NCI-H748 treated with DMSO at 0.1 percent for 48 hours (cell line): ENCODE results near the gene ANTKMT.

Experiments
- DNase-seq: peaks from one replicate; lab custom pipeline; 2025; lab: John Stamatoyannopoulos, UW

ANTKMT gene

DNA sequence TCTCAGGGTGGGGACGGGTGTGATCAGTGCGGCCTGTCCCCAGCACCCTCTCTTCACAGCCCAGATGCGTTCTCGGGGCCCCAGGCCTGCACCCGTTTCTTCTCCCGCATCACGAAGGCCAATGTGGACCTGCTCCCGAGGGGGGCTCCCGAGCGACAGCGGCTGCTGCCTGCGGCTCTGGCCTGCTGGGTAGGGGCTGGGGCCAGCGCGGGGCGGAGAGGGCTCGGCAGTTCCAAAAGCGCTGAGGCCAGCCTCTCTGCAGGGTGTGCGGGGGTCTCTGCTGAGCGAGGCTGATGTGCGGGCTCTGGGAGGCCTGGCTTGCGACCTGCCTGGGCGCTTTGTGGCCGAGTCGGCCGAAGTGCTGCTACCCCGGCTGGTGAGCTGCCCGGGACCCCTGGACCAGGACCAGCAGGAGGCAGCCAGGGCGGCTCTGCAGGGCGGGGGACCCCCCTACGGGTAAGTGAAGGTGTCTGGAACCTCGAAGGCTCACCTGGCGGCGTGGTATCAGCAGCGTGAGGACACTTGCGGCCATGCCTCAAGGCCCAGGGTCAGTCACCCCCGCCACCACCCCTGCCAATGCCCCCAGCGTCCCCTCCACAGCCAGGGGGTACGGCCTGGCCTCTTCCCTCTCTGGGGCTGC lies 44.0 kb downstream of the ANTKMT start:
- no peak for DNase-seq

DNA sequence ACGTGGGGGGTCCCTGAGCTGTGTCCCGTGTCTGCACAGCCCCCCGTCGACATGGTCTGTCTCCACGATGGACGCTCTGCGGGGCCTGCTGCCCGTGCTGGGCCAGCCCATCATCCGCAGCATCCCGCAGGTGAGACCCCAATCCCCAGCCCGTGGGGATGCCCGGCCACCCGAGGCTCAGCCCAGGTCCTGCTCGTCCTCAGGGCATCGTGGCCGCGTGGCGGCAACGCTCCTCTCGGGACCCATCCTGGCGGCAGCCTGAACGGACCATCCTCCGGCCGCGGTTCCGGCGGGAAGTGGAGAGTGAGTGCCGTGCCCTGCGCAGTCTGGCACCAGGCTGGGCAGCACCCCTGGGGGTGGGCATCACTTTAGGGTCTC lies 44.5 kb downstream of the ANTKMT start:
- DNase-seq = no peak

GRCh38 chr16:766008-766819 lies 45.3 kb downstream of the ANTKMT start:
- no peak for DNase-seq

DNA sequence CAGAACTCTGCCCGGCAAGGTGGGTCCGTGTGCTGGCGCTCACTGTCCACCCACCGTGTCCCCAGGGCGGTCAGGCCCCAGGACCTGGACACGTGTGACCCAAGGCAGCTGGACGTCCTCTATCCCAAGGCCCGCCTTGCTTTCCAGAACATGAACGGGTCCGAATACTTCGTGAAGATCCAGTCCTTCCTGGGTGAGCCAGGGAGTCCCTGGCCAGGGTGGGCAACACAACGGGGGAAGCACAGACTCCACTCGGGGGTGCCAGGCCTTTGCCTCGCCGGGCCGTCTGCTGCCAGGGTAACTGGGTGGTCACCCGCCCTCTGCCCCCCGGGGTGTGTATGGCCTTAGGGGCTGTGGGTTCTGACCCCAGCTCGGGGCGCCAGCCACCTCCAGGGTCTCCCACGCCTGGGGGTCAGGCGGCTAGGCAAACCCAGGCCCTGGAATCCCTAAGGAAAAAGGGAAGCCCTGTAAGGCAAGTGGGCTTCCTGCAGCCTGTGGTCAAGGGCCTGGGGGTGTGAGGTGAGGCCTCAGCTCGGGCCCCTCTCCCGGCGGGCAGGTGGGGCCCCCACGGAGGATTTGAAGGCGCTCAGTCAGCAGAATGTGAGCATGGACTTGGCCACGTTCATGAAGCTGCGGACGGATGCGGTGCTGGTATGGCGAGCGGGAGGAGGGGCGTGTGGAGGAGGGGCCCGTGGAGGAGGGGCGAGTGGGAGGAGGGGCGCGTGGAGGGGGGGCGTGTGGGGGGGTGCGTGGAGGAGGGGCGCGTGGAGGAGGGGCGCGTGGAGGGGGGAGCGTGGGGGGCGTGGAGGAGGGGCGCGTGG lies 46.1 kb downstream of the ANTKMT start:
- no peak for DNase-seq

DNA sequence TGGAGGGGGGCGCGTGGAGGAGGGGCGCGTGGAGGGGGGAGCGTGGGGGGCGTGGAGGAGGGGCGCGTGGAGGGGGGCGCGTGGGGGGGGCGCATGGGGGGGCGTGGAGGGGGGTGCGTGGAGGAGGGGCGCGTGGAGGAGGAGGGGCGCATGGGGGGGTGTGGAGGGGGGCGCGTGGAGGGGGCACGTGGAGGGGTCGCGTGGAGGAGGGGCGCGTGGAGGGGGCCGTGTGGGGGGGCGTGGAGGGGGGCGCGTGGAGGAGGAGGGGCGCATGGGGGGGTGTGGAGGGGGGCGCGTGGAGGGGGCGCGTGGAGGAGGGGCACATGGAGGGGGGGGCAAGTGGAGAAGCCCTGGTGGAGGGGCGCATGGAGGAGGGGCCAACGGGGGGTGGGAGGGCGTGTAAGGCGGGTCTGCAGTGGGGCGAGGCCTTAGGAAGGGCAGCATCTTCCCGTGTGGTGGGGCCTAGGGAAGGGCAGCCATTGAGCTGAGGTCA lies 46.8 kb downstream of the ANTKMT start:
- no peak for DNase-seq

- DNase-seq = no peak
These were observed 47.5 kb downstream of the ANTKMT start for GRCh38 chr16:768428-768827.

DNA sequence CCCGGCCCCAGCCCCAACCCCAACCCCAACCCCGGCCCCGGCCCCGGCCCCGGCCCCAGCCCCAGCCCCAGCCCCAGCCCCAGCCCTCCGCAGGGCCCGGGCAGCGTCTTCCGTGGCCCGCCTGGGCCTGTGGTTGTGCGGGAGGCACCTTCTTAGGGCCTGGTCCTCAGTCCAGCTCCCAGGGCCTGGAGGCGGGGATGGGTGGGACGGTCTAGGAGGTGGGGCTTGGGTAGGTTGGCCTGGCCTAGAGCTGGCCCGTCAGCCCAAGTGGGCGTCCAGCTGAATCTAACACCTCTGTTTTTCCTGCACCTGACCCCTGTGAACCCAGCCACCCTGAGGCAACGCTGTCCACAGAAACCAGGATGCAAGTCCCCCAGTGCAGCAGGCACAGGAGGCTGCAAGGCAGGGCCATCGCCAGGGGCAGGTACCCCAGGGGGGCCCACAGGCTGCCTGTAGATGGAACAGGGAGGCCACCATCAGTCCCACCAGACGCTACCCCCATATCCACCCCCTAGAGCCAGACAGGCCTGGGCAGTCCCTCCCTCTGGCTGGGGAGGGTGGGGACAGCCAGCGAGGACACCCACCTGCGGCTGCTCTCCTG lies 48.3 kb downstream of the ANTKMT start:
- no peak for DNase-seq

DNA sequence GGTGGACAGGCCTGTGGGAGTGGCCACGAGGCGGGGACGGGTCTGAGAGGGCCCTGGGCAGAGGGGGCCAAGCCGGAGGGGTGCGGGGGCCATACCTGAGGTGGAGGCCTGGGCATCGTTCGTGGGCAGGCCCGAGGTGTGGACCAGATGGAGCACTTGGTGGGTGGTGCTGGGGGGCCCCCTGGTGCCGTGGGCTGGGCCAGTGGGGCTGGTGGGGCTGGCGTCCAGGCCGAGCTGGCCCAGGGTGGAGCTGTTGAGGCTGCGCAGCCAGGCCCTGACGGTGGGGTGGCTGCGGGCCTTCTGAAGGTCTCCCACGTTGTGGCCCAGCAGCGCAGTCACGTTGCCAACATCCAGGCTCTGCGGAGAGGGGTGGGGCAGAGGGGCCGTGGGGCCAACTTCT lies 49.0 kb downstream of the ANTKMT start:
- DNase-seq = no peak

- no peak for DNase-seq
These were observed 49.5 kb downstream of the ANTKMT start for GRCh38 chr16:770411-770810.
